Astrocyte of the spinal cord (primary cell): ENCODE measurements around the gene RHOH.

Source experiments
- DNase-seq: peaks from one replicate; pipeline ENCODE4 v3.0.0; 2011; ENCODE audit warnings: low read depth, low spot score
- H3K4me3 ChIP-seq: 2 replicates; pipeline ENCODE4 v1.5.1; 2011; ENCODE audit warnings: low read depth, mild to moderate bottlenecking, low read length, moderate library complexity
- in situ Hi-C: cut with HindIII; loops from 2 replicates; pipeline ENCODE4 v1.10.0; 2017; ENCODE audit warnings: low sequenced_read_pairs
- TF ChIP-seq, protein P1 (sequence below): IDR thresholded peaks from 2 replicates; pipeline ENCODE4 v1.5.1; 2012; ENCODE audit warnings: low read depth, mild to moderate bottlenecking, low read length, inconsistent platforms

Gene RHOH

GRCh38 chr4:40204507-40205258, 7.9 kb downstream of the RHOH start:
- no peak for DNase-seq
- TF ChIP-seq, protein P1, sequence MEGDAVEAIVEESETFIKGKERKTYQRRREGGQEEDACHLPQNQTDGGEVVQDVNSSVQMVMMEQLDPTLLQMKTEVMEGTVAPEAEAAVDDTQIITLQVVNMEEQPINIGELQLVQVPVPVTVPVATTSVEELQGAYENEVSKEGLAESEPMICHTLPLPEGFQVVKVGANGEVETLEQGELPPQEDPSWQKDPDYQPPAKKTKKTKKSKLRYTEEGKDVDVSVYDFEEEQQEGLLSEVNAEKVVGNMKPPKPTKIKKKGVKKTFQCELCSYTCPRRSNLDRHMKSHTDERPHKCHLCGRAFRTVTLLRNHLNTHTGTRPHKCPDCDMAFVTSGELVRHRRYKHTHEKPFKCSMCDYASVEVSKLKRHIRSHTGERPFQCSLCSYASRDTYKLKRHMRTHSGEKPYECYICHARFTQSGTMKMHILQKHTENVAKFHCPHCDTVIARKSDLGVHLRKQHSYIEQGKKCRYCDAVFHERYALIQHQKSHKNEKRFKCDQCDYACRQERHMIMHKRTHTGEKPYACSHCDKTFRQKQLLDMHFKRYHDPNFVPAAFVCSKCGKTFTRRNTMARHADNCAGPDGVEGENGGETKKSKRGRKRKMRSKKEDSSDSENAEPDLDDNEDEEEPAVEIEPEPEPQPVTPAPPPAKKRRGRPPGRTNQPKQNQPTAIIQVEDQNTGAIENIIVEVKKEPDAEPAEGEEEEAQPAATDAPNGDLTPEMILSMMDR = no peak
- in situ Hi-C loops = no loop called here
- H3K4me3 ChIP-seq = no peak overlapping the region

GRCh38 chr4:40205259-40206198, 8.7 kb downstream of the RHOH start:
- TF ChIP-seq, protein P1 = no peak
- DNase-seq = no peak
- in situ Hi-C loops = no loop called here
- no peak overlapping the region for H3K4me3 ChIP-seq

- in situ Hi-C loops = no loop called here
- TF ChIP-seq, protein P1 = no peak
- H3K4me3 ChIP-seq = no peak overlapping the region
- DNase-seq = no peak
These were observed 9.6 kb downstream of the RHOH start for GRCh38 chr4:40206426-40206825.

GRCh38 chr4:40209401-40209800, 12.6 kb downstream of the RHOH start:
- H3K4me3 ChIP-seq = no peak overlapping the region
- no peak for DNase-seq
- in situ Hi-C loops = no loop called here
- TF ChIP-seq, protein P1 = no peak

DNA sequence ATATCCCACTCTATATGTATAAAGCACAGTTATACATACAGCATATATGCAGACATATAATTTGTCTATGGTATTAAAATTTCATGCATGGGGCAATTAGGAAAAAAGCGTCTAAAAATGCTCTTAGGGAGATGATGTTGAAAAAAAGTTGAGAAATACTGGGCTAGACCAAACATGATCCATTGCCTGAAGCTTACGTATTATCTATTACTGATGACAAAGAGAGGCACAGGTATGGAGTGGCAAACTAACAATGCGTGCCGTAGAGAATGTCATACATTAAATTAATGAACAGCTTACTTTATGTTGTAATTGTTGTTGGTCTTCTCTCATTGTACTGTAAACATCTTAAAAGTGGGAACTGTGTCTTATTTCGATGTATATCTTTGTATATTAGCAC, 13.9 kb downstream of the RHOH start:
- in situ Hi-C loops = no loop called here
- no peak overlapping the region for H3K4me3 ChIP-seq
- no peak for DNase-seq
- TF ChIP-seq, protein P1 = no peak

- DNase-seq = no peak
- in situ Hi-C loops = no loop called here
- TF ChIP-seq, protein P1 = no peak
- no peak overlapping the region for H3K4me3 ChIP-seq
These were observed 14.7 kb downstream of the RHOH start for GRCh38 chr4:40211224-40212185.
